ENCODE measurements around the gene AGK. TPM values are rescaled to one million over a fixed set of nuclear protein-coding genes. Genes with fewer than 3 reads are reported as not detected.

Gene AGK
- total and polyA plus RNA-seq, 2 of the 8 experiments (the other 6 are each of a cell fraction or from before 2014, with no cell fraction given), result 25.8 to 34.0 TPM

- Histone ChIP-seq H3K23ac (ENCODE audit: insufficient read length) (no peak overlapping the region), H2BK12ac (ENCODE audit: low read depth, low read length) (no peak overlapping the region), H3K36me3 (ENCODE audit: control insufficient read depth in 2 of 4, insufficient read depth in 4 of 4, low read length in 3 of 4) (peaks cover 0 to 15% (median 5%) of the 10 kb centered on the region in 4 experiments; a peak in 5 of 8 replicates), H3K79me2 (ENCODE audit: control insufficient read depth in 1 of 2, insufficient read depth in 2 of 2, low read length in 2 of 2) (no peaks in the 10 kb centered on the region), H3K9me3 (ENCODE audit: insufficient read depth in 2 of 2, low read depth in 1 of 2, low read length in 1 of 2) (peaks cover 0 to 3% of the 10 kb centered on the region in 2 experiments; a peak in 1 of 4 replicates), H2BK5ac (ENCODE audit: low read depth, low read length) (no peak overlapping the region), H2AK5ac (ENCODE audit: low read depth, low read length) (no peak overlapping the region), H4K5ac (ENCODE audit: insufficient read length, low read depth, low read length) (no peak overlapping the region), H2AFZ (ENCODE audit: low read length) (no peak overlapping the region), H3K27ac (ENCODE audit: low read depth, low read length) (no peak overlapping the region), H4K8ac (ENCODE audit: extremely low read depth, insufficient read depth, low read length) (peak overlapping the region; percentile 22; the same call in 1 of the 2 replicates), H3K4me3 (ENCODE audit: extremely low read depth in 1 of 4, insufficient read depth in 2 of 4, low read depth in 3 of 4, low read length in 4 of 4) (no peak overlapping the region), H3K9ac (replicated peaks in 1 of 4; ENCODE audit: extremely low read depth in 1 of 4, low read depth in 3 of 4, low read length in 3 of 4) (no peak overlapping the region), H3K14ac (ENCODE audit: insufficient read length) (no peak overlapping the region), H2BK120ac (replicated peaks; ENCODE audit: low read depth, low read length) (no peak overlapping the region), H2BK20ac (ENCODE audit: low read length) (no peak overlapping the region), H3K4me1 (replicated peaks in 1 of 4; ENCODE audit: control insufficient read depth in 3 of 4, insufficient read depth in 4 of 4, low read length in 3 of 4) (no peaks in the 10 kb centered on the region; a peak in 1 of 7 replicates), H3K4ac (replicated peaks; ENCODE audit: insufficient read length, low read depth, low read length) (no peak overlapping the region), H3K79me1 (ENCODE audit: low read depth, low read length) (no peaks in the 10 kb centered on the region), H2BK15ac (ENCODE audit: low read length) (no peak overlapping the region), H3K27me3 (replicated peaks in 1 of 4; ENCODE audit: control insufficient read depth in 3 of 4, extremely low read depth in 1 of 4, insufficient read depth in 3 of 4, low read length in 3 of 4) (no peaks in the 10 kb centered on the region), H4K20me1 (replicated peaks in 1 of 2; ENCODE audit: control insufficient read depth in 1 of 2, insufficient read depth in 2 of 2, low read length in 2 of 2) (peaks cover 0 to 2% of the 10 kb centered on the region in 2 experiments), H3K4me2 (ENCODE audit: insufficient read depth in 1 of 2, low read depth in 2 of 2, low read length in 2 of 2) (no peak overlapping the region), H3K18ac (ENCODE audit: extremely low read depth, low read length) (no peak overlapping the region), H3K23me2 (ENCODE audit: low read depth, low read length) (no peaks in the 10 kb centered on the region), H4K91ac (replicated peaks; ENCODE audit: insufficient read length, low read length) (no peak overlapping the region), H3K56ac (replicated peaks; ENCODE audit: insufficient read length, low read depth, low read length) (no peak overlapping the region)
- FAIRE-seq (no peak), DNase-seq (ENCODE audit: low read depth in 1 of 2, low spot score in 2 of 2) (no peak)
- CTCF ChIA-PET (ENCODE audit: partially characterized antibody), result interaction anchor here (1.0 to 5.1 kb wide), 3 partner anchors 10 to 18 kb away, joined by 3 to 50 read pairs (median 47); no protein-coding TSS in a partner anchor
- POLR2A ChIA-PET (ENCODE audit: partially characterized antibody), result interaction anchor here (1.3 kb wide), 1 partner anchor 13 kb away, joined by 3 read pairs; no protein-coding TSS in a partner anchor
- WGBS, 2 experiments (ENCODE audit: extremely low coverage in 1 of 2, insufficient coverage in 1 of 2, insufficient read length in 1 of 2, insufficient replicate concordance in 2 of 2, low coverage in 1 of 2, low lambda C conversion rate in 2 of 2, missing lambda C conversion rate in 1 of 2), result 97% methylated on average over 7 of the region's 7 CpGs; no CpG with 5 or more reads in 1 of the 2 experiments
- no peak for TF ChIP-seq CBX8 (IDR thresholded peaks at IDR 0.05; ENCODE audit: borderline replicate concordance, low read depth, low read length)
- TF ChIP-seq HDAC6 (IDR thresholded peaks at IDR 0.05; ENCODE audit: low read depth, low read length), result no peak
- TF ChIP-seq SRF (IDR thresholded peaks at IDR 0.05; ENCODE audit: low read depth, low read length), result no peak
- TF ChIP-seq POLR2AphosphoS5 (IDR thresholded peaks at IDR 0.05; ENCODE audit: low read depth, low read length), result no peak
- TF ChIP-seq ZNF274 (IDR thresholded peaks at IDR 0.05; ENCODE audit: borderline replicate concordance, extremely low read depth, low read length), result no peak
- TF ChIP-seq POLR2A (IDR thresholded peaks at IDR 0.05; ENCODE audit: control extremely low read depth in 1 of 2, low read depth in 2 of 2, low read length in 2 of 2), result no peak
- no peak for TF ChIP-seq CTBP2 (IDR thresholded peaks at IDR 0.05; ENCODE audit: borderline replicate concordance, insufficient read depth, insufficient read length, low read length)
- TF ChIP-seq NANOG (IDR thresholded peaks at IDR 0.05; ENCODE audit: insufficient read depth, low read depth, low read length, poor library complexity, severe bottlenecking), result no peak
- TF ChIP-seq EP300 (IDR thresholded peaks at IDR 0.05; ENCODE audit: borderline replicate concordance in 1 of 2, low read depth in 2 of 2, low read length in 2 of 2), result no peak
- no peak for TF ChIP-seq POU5F1 (IDR thresholded peaks at IDR 0.05; ENCODE audit: low read depth, low read length)
- no peak for TF ChIP-seq TEAD4 (IDR thresholded peaks at IDR 0.05; ENCODE audit: low read depth, low read length)
- no peak for TF ChIP-seq JUN (IDR thresholded peaks at IDR 0.05; ENCODE audit: low read depth, low read length)
- no peak for TF ChIP-seq TCF12 (IDR thresholded peaks at IDR 0.05; ENCODE audit: low read depth, low read length)
Observed at GRCh38 chr7:141671705-141672496, 120.7 kb downstream of the AGK start.
